ENCODE results near the gene RSBN1. TPM values are rescaled to one million over a fixed set of nuclear protein-coding genes. Genes with fewer than 3 reads are reported as not detected.
"Not testable (repeated sequence)": the region's sequence is repeated elsewhere in the genome, so short reads cannot be mapped to it uniquely, and the experiment has no call there.

The RSBN1 gene
- total and polyA plus RNA-seq, 10 of the 15 experiments (the other 5 are each of a cell fraction or from before 2014, with no cell fraction given), result 2.9 to 26.8 (median 11.5) TPM

DNA sequence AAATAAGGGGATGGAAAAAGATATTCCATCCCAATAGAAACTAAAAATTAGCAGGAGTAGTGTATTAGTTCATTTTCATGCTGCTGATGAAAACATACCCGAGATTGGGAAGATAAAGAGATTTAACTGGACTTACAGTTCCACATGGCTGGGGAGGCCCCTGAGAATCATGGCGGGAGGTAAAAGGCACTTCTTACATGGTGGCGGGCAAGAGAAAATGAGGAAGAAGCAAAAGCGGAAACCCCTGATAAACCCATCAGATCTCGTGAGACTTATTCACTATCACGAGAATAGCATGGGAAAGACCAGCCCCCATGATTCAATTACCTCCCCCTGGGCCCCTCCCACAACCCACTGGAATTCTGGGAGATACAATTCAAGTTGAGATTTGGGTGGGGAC, 94.8 kb downstream of the RSBN1 start:
- ATAC-seq; SMC1A ChIA-PET (ENCODE audit: uncharacterized antibody, unreplicated experiment); H3K4me1 ChIP-seq (ENCODE audit: control insufficient read depth, insufficient read depth, low read length); H2AFZ ChIP-seq (ENCODE audit: control insufficient read depth, low read depth, low read length); H3K27me3 ChIP-seq (replicated peaks in 1 of 2; ENCODE audit: control insufficient read depth in 2 of 2, insufficient read depth in 2 of 2, low read length in 1 of 2); H4K20me1 ChIP-seq (ENCODE audit: control insufficient read depth, insufficient read depth); H3K9me3 ChIP-seq (replicated peaks; ENCODE audit: control insufficient read depth, insufficient read depth, low read length); POLR2A ChIA-PET; BruUV-seq (replicated peaks); DNase-seq (ENCODE audit: low read depth, low spot score); H3K4me3 ChIP-seq; H3K4me2 ChIP-seq (ENCODE audit: control insufficient read depth, insufficient read depth); H3K9ac ChIP-seq (ENCODE audit: control insufficient read depth, insufficient read depth, low read length); FAIRE-seq; RAD21 ChIA-PET (ENCODE audit: unreplicated experiment); intact Hi-C loops (cut with micrococcal nuclease; ENCODE audit: unreplicated experiment); H3K79me2 ChIP-seq (ENCODE audit: control insufficient read depth, insufficient read depth, low read length); H3K27ac ChIP-seq (ENCODE audit: control insufficient read depth, insufficient read depth); CTCF ChIA-PET; in situ Hi-C loops (cut with MboI): not testable (repeated sequence)
- TF ChIP-seq, protein P1, sequence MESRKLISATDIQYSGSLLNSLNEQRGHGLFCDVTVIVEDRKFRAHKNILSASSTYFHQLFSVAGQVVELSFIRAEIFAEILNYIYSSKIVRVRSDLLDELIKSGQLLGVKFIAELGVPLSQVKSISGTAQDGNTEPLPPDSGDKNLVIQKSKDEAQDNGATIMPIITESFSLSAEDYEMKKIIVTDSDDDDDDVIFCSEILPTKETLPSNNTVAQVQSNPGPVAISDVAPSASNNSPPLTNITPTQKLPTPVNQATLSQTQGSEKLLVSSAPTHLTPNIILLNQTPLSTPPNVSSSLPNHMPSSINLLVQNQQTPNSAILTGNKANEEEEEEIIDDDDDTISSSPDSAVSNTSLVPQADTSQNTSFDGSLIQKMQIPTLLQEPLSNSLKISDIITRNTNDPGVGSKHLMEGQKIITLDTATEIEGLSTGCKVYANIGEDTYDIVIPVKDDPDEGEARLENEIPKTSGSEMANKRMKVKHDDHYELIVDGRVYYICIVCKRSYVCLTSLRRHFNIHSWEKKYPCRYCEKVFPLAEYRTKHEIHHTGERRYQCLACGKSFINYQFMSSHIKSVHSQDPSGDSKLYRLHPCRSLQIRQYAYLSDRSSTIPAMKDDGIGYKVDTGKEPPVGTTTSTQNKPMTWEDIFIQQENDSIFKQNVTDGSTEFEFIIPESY (IDR thresholded peaks at IDR 0.05), result peak; percentile 51; the same call in 1 of the 2 replicates
- peaks cover 13 to 24% of the 10 kb centered on the region in 2 experiments for H3K36me3 ChIP-seq (ENCODE audit: control insufficient read depth in 2 of 2, insufficient read depth in 2 of 2, low read length in 1 of 2)
- 96% methylated on average over 4 of the region's 6 CpGs for WGBS (ENCODE audit: insufficient coverage, insufficient replicate concordance, low lambda C conversion rate, missing lambda C conversion rate)

DNA sequence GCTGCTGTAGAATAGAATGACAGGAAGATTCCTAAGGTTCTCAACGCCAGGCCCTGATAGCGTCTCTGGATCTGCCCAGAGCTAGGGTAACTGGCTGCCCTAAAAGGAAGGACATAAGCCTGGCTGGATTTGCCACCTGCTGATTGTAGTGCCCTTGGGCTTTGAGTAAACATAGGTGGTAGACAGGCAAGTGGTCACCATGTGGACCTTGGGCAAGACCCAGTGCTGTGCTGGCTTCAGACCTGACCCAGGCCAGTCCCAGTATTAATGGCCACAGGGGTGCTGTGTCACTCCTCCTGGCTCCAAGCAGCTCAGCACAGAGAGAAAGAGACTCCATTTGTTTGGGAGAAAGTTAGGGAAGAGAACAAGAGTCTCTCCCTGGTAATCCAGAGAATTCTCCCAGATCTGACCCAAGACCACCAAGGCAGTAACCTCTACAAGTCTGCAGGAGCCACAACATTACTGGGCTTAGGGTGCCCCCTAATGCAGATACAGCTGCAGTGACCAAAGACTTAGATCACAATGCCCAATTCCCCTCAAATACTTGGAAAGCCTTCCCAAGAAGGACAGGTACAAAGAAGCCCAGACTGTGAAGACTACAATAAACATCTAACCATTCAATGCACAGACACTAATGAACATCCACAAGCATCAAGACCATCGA, 97.5 kb downstream of the RSBN1 start:
- RAD21 ChIA-PET (ENCODE audit: unreplicated experiment), result no interaction called here
- ATAC-seq (no peak), DNase-seq (ENCODE audit: low read depth, low spot score) (no peak), FAIRE-seq (no peak)
- no peaks in the 10 kb centered on the region; the same call in 2 of the 3 replicates for H3K9me3 ChIP-seq (replicated peaks; ENCODE audit: control insufficient read depth, insufficient read depth, low read length)
- SMC1A ChIA-PET (ENCODE audit: uncharacterized antibody, unreplicated experiment), result interaction anchor here (1.0 to 1.7 kb wide), 2 partner anchors 15 to 28 kb away, joined by 3 to 4 read pairs; no protein-coding TSS in a partner anchor
- H4K20me1 ChIP-seq (ENCODE audit: control insufficient read depth, insufficient read depth), result no peaks in the 10 kb centered on the region
- H3K27me3 ChIP-seq (replicated peaks in 1 of 2; ENCODE audit: control insufficient read depth in 2 of 2, insufficient read depth in 2 of 2, low read length in 1 of 2), result no peaks in the 10 kb centered on the region
- intact Hi-C loops (cut with micrococcal nuclease; ENCODE audit: unreplicated experiment) (no loop called here), in situ Hi-C loops (cut with MboI) (no loop called here)
- no peak overlapping the region for H3K9ac ChIP-seq (ENCODE audit: control insufficient read depth, insufficient read depth, low read length)
- H2AFZ ChIP-seq (ENCODE audit: control insufficient read depth, low read depth, low read length), result no peak overlapping the region
- no peak overlapping the region for H3K4me3 ChIP-seq
- WGBS (ENCODE audit: insufficient coverage, insufficient replicate concordance, low lambda C conversion rate, missing lambda C conversion rate), result 100% methylated on average over 3 of the region's 3 CpGs
- TF ChIP-seq ZNF622 (IDR thresholded peaks at IDR 0.05) (no peak), ZZZ3 (IDR thresholded peaks at IDR 0.05; ENCODE audit: control insufficient read depth, insufficient read length, low read depth) (no peak), SPI1 (IDR thresholded peaks at IDR 0.05; ENCODE audit: borderline replicate concordance, insufficient read depth, low read depth, low read length) (no peak), STAT3 (IDR thresholded peaks at IDR 0.05; ENCODE audit: low read depth, low read length) (no peak), TCF3 (IDR thresholded peaks at IDR 0.05; ENCODE audit: borderline replicate concordance, insufficient read depth, low read depth, low read length) (no peak), SUZ12 (IDR thresholded peaks at IDR 0.05; ENCODE audit: unreplicated experiment) (no peak), CREM (IDR thresholded peaks at IDR 0.05; ENCODE audit: low read depth) (no peak)
- TF ChIP-seq, protein P2, sequence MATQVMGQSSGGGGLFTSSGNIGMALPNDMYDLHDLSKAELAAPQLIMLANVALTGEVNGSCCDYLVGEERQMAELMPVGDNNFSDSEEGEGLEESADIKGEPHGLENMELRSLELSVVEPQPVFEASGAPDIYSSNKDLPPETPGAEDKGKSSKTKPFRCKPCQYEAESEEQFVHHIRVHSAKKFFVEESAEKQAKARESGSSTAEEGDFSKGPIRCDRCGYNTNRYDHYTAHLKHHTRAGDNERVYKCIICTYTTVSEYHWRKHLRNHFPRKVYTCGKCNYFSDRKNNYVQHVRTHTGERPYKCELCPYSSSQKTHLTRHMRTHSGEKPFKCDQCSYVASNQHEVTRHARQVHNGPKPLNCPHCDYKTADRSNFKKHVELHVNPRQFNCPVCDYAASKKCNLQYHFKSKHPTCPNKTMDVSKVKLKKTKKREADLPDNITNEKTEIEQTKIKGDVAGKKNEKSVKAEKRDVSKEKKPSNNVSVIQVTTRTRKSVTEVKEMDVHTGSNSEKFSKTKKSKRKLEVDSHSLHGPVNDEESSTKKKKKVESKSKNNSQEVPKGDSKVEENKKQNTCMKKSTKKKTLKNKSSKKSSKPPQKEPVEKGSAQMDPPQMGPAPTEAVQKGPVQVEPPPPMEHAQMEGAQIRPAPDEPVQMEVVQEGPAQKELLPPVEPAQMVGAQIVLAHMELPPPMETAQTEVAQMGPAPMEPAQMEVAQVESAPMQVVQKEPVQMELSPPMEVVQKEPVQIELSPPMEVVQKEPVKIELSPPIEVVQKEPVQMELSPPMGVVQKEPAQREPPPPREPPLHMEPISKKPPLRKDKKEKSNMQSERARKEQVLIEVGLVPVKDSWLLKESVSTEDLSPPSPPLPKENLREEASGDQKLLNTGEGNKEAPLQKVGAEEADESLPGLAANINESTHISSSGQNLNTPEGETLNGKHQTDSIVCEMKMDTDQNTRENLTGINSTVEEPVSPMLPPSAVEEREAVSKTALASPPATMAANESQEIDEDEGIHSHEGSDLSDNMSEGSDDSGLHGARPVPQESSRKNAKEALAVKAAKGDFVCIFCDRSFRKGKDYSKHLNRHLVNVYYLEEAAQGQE (IDR thresholded peaks at IDR 0.05; ENCODE audit: low read depth, low read length), result no peak
- TF ChIP-seq, protein P3, sequence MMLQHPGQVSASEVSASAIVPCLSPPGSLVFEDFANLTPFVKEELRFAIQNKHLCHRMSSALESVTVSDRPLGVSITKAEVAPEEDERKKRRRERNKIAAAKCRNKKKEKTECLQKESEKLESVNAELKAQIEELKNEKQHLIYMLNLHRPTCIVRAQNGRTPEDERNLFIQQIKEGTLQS (IDR thresholded peaks at IDR 0.05; ENCODE audit: borderline replicate concordance, extremely low read depth, low read depth, low read length), result no peak
- H3K4me1 ChIP-seq (ENCODE audit: control insufficient read depth, insufficient read depth, low read length), result no peaks in the 10 kb centered on the region
- H3K4me2 ChIP-seq (ENCODE audit: control insufficient read depth, insufficient read depth), result no peak overlapping the region
- CTCF ChIA-PET, result interaction anchor here (0.7 kb wide), 1 partner anchor 603 kb away, joined by 3 read pairs; no protein-coding TSS in a partner anchor
- BruUV-seq (replicated peaks), result no TSS peak
- peaks cover 11 to 12% of the 10 kb centered on the region in 2 experiments for H3K36me3 ChIP-seq (ENCODE audit: control insufficient read depth in 2 of 2, insufficient read depth in 2 of 2, low read length in 1 of 2)
- H3K27ac ChIP-seq (ENCODE audit: control insufficient read depth, insufficient read depth), result no peak overlapping the region
- POLR2A ChIA-PET, result interaction anchor here (0.6 to 1.0 kb wide), 2 partner anchors 39 to 78 kb away, joined by 4 to 5 read pairs; no protein-coding TSS in a partner anchor
- H3K79me2 ChIP-seq (ENCODE audit: control insufficient read depth, insufficient read depth, low read length), result no peaks in the 10 kb centered on the region

Measured in GM12878 (cell line).